GM12892 (cell line): ENCODE data around the gene MRPS18A.

Source experiments
- DNase-seq: peaks from one replicate; pipeline ENCODE4 v3.0.0; 2011; ENCODE audit not compliant: insufficient read length
- FAIRE-seq: peaks from 2 replicates; lab custom pipeline; 2011; peaks lifted over from hg19 to GRCh38; lab: Jason Lieb, UNC
- POLR2A ChIP-seq: IDR thresholded peaks from 2 replicates; pipeline ENCODE4 v1.6.1; 2011; ENCODE audit warnings: low read depth, low read length, control low read depth
- POLR2AphosphoS5 ChIP-seq: IDR thresholded peaks from 2 replicates; pipeline ENCODE4 v1.6.1; 2011; ENCODE audit warnings: low read depth, low read length, control low read depth
- TAF1 ChIP-seq: IDR thresholded peaks from 2 replicates; pipeline ENCODE4 v1.6.1; 2011; ENCODE audit warnings: low read depth, mild to moderate bottlenecking, control low read depth, low read length, borderline replicate concordance

MRPS18A gene

GRCh38 chr6:43630980-43631619 is 56.5 kb downstream of the MRPS18A start:
- no peak for FAIRE-seq

DNA sequence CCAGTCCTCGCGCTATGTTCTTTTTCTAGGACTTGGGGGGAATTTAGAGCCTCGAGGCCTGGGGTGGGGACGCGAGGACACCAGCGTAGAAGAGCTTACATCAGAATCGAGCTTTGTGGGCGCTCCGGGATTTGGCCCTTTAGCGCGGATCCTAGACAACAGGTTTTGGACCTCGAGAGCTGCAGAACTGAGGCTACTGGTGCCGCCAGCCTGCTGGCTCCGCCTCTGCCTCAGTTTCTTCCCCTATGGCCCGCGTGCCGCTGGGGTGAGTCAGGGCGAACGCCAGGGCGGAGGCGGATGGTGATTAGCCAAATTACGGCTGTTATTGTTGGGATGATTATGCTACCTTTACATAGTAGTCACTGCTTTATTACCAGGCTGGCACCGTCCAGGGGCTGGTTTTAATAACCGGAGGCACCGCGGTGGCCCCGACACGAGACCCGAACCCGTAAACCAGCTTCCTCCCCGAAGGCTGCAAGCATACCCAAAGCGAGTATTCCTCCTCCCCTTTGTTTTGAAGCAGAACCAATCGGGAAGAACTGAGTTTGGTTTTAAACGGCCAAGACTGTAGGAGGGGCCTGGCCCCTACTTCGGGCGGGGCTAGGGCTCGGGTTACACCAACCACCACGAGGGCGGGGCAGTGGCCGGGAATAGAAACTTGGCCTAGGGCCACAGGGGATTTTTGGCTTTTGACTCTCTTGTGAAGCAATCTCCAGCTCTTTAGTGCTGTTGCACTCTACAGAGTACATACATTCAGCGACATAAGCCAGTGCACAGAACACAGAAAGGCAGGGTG is 57.9 kb downstream of the MRPS18A start:
- peak; percentile 94 for FAIRE-seq
- TF ChIP-seq TAF1 (no peak), POLR2A (peak; percentile 87), POLR2AphosphoS5 (peak; percentile 76)
- DNase-seq = peak; percentile 96

More at GRCh38 chr6:43630980-43631619, 56.5 kb downstream of the MRPS18A start:
- no peak for TF ChIP-seq POLR2A
- no peak for TF ChIP-seq POLR2AphosphoS5
- no peak for TF ChIP-seq TAF1
- DNase-seq = no peak

GRCh38 chr6:43629104-43629504 is 58.5 kb downstream of the MRPS18A start, which contains the start of gene GTPBP2:
Gene GTPBP2 (minus strand): TSS chr6:43629264. CDS start chr6:43629162, 102 bp downstream.
- TF ChIP-seq TAF1 (no peak), POLR2AphosphoS5 (no peak), POLR2A (no peak; the same call in 1 of the 2 replicates)
- FAIRE-seq (peak; percentile 92), DNase-seq (peak; percentile 91)

DNA sequence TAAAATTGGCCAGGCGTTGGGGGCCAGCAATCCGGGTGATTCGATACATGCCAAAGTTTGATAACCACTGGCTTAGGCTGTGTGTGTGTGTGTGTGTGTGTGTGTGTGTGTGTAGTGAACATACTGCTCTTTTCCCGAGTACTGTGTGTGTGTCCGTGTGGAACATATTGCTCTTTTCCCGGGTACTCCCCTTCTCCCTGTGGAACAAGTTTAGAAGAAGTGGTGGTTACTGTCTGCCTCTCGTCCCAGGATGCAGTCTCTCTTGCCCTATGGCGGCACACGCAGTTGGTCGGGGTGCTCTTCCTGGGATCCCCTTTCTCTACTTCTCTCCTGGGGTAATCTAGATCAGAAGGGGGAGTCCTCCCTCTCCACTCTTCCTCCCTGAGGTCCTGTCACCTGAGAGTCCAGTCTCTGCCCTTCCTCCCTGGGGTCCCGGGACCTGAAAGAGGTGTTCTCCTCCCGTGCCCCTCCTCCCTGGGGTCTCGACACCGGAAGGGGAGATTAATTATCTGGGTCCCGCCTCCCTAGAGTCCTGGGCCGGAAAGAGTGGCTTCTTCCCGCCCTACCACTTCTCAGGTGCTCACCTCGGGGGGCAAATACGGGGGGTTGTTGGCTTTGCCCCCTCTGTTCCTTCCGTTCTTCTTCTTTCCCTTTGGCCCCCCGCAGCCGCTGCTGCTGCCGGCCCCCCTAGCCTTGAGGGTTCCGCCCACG is 59.0 kb downstream of the MRPS18A start:
- FAIRE-seq = no peak
- peak; percentile 53 for DNase-seq

GRCh38 chr6:43627008-43627825 is 60.4 kb downstream of the MRPS18A start:
- DNase-seq = no peak
- no peak for TF ChIP-seq POLR2AphosphoS5
- TF ChIP-seq POLR2A = no peak; the same call in 1 of the 2 replicates
- no peak for TF ChIP-seq TAF1
- no peak for FAIRE-seq

More for the DNA sequence above, 59.0 kb downstream of the MRPS18A start:
- TF ChIP-seq POLR2A (0 out of 2 replicates have a peak, but pooled peaks have one; percentile 4), POLR2AphosphoS5 (no peak; the same call in 1 of the 2 replicates), TAF1 (no peak)

- FAIRE-seq (no peak), DNase-seq (no peak)
- TF ChIP-seq POLR2AphosphoS5 (no peak), TAF1 (no peak), POLR2A (no peak)
Measured at GRCh38 chr6:43625393-43625992, 62.1 kb downstream of the MRPS18A start.

DNA sequence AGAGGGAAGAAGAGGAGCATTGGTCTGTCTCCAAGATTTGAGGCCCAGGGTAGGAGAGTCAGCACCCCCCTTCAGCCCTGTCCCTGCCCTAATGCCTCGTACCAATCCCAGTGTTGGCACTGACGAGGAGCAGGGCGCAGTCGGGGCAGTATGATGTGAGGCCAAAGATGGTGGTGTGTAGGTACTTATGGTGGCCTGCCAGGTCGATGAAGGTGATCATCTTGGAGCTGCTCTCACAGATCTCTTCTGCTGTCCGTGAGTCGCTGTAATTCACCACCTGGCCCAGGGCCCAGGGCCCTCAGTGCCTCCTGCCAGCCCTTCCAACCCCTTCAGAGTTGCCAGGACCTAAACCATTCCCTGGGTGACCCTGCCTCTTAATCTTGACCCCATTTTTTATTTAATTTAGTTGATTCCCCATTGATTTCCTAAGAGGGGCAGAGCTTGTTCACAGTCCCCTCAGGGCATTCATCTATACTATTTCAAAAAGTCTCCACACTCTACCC is 62.8 kb downstream of the MRPS18A start:
- TF ChIP-seq TAF1 (no peak), POLR2AphosphoS5 (no peak), POLR2A (no peak; the same call in 1 of the 2 replicates)
- no peak for FAIRE-seq

GRCh38 chr6:43623880-43624785 is 63.5 kb downstream of the MRPS18A start:
- no peak for FAIRE-seq
- DNase-seq = no peak
- TF ChIP-seq TAF1 (no peak), POLR2A (no peak; the same call in 1 of the 2 replicates), POLR2AphosphoS5 (0 out of 2 replicates have a peak, but pooled peaks have one; percentile 14)

More for the DNA sequence above, 62.8 kb downstream of the MRPS18A start:
- no peak for DNase-seq

- no peak for FAIRE-seq
Measured at GRCh38 chr6:43622541-43622940, 65.0 kb downstream of the MRPS18A start.

More at GRCh38 chr6:43622541-43622940, 65.0 kb downstream of the MRPS18A start:
- no peak for DNase-seq
- no peak for TF ChIP-seq POLR2AphosphoS5
- no peak for TF ChIP-seq POLR2A
